GM12892 (cell line): Measurements from ENCODE around the gene WDR6.

Experiments used
- POLR2A ChIP-seq: IDR thresholded peaks from 2 replicates; pipeline ENCODE4 v1.6.1; 2011; ENCODE audit warnings: low read depth, low read length, control low read depth
- POLR2AphosphoS5 ChIP-seq: IDR thresholded peaks from 2 replicates; pipeline ENCODE4 v1.6.1; 2011; ENCODE audit warnings: low read depth, low read length, control low read depth
- TAF1 ChIP-seq: IDR thresholded peaks from 2 replicates; pipeline ENCODE4 v1.6.1; 2011; ENCODE audit warnings: low read depth, mild to moderate bottlenecking, control low read depth, low read length, borderline replicate concordance

- no peak for TF ChIP-seq POLR2AphosphoS5
- TF ChIP-seq POLR2A = no peak
- no peak for TF ChIP-seq TAF1
These were observed 32.9 kb upstream of the WDR6 start for GRCh38 chr3:48974076-48974864.
